K562 (cell line): ENCODE data around the gene MRPL33. TPM values are rescaled to one million over a fixed set of nuclear protein-coding genes. Genes with fewer than 3 reads are reported as not detected.

ENCODE experiments used
- ATAC-seq: fragments of 200-7000 bp; cut with Tn5 transposase; 3 replicates; pipeline ENCODE4 v1.9.1; 2020; ENCODE audit warnings: moderate library complexity
- BruUV-seq: library from RNA; stranded (reverse); fragments of 400-500 nt; replicated peaks from 2 replicates; lab custom pipeline; 2021; lab: Mats Ljungman, UMichigan
- CTCF ChIA-PET: fragments of 300-600 bp; formaldehyde crosslinking; extraction: SDS; loops from one replicate; lab custom pipeline; 2021; ENCODE audit warnings: low intra/inter-chr PET ratio; lab: Yijun Ruan, JAX
- POLR2A ChIA-PET: fragments of 300-600, 350-650 bp; sonication (Branson Sonifier 250); formaldehyde crosslinking; extraction: SDS; loops from one replicate; lab custom pipeline; 2021; ENCODE audit warnings: antibody characterized with exemption, inconsistent platforms; lab: Yijun Ruan, JAX
- DNase-seq, 4 experiments: peaks; one replicate each; pipeline versions ENCODE4 v3.0.0 to v3.0.0-alpha.2; 2011 to 2018; ENCODE audit warnings: low spot score in 3 of 4, mixed read lengths in 3 of 4; ENCODE audit errors: extremely low read depth in 1 of 4
- FAIRE-seq: peaks from 2 replicates; lab custom pipeline; 2011; peaks lifted over from hg19 to GRCh38; lab: Jason Lieb, UNC
- H2AFZ ChIP-seq: 2 replicates; pipeline ENCODE4 v1.6.0; 2011; ENCODE audit warnings: low read depth, low read length, control low read depth, inconsistent platforms
- H3K27ac ChIP-seq: fragments of 200-600 bp; 3 replicates; pipeline ENCODE4 v1.8.0; 2011; ENCODE audit warnings: low read depth, mild to moderate bottlenecking, control low read depth, inconsistent platforms, low read length, moderate library complexity, mixed read lengths; ENCODE audit errors: extremely low read depth
- H3K27me3 ChIP-seq, 2 experiments: fragments of 300-600 bp in 1 of 2; 2 replicates in 1 of 2; 3 replicates in 1 of 2; pipeline versions ENCODE4 v1.6.0 to v1.8.0; 2011; ENCODE audit warnings: inconsistent platforms in 2 of 2, low read length in 2 of 2, mild to moderate bottlenecking in 1 of 2, mixed read lengths in 1 of 2, moderate library complexity in 1 of 2; ENCODE audit not compliant: control insufficient read depth in 2 of 2, insufficient read depth in 2 of 2
- H3K36me3 ChIP-seq: fragments of 300-600 bp; 3 replicates; pipeline ENCODE4 v1.8.0; 2011; ENCODE audit warnings: mild to moderate bottlenecking, low read length, inconsistent platforms; ENCODE audit not compliant: control insufficient read depth, insufficient read depth
- H3K4me1 ChIP-seq, 2 experiments: fragments of 200-600 bp in 1 of 2; replicated peaks in 1 of 2; 2 replicates in 1 of 2; 3 replicates in 1 of 2; pipeline versions ENCODE4 v1.5.1 to v1.8.0; 2011; ENCODE audit warnings: inconsistent platforms in 2 of 2, low read length in 2 of 2, mild to moderate bottlenecking in 1 of 2, mixed read lengths in 1 of 2, moderate library complexity in 1 of 2; ENCODE audit not compliant: control insufficient read depth in 2 of 2, insufficient read depth in 2 of 2
- H3K4me2 ChIP-seq: 2 replicates; pipeline ENCODE4 v1.6.1; 2011; ENCODE audit warnings: low read length, control low read depth, inconsistent platforms, mixed read lengths; ENCODE audit not compliant: insufficient read depth
- H3K4me3 ChIP-seq: fragments of 200-600 bp; sonication (generic), shearing (Covaris generic); 2 replicates; pipeline ENCODE4 v1.5.1; 2016; ENCODE audit warnings: control low read depth, inconsistent platforms
- H3K79me2 ChIP-seq: fragments of 200-600 bp; 3 replicates; pipeline ENCODE4 v1.8.0; 2011; ENCODE audit warnings: low read length, inconsistent platforms; ENCODE audit not compliant: control insufficient read depth, insufficient read depth
- H3K9ac ChIP-seq, 2 experiments: 2 replicates each; pipeline versions ENCODE4 v1.6.0 to v1.6.1; 2011; ENCODE audit warnings: low read depth in 2 of 2, low read length in 2 of 2, control low read depth in 1 of 2, inconsistent platforms in 1 of 2, mild to moderate bottlenecking in 1 of 2, mixed read lengths in 1 of 2; ENCODE audit not compliant: insufficient read depth in 1 of 2
- H3K9me1 ChIP-seq: one replicate; pipeline ENCODE4 v1.6.0; 2011; ENCODE audit warnings: inconsistent platforms, mild to moderate bottlenecking, low read length, moderate library complexity; ENCODE audit not compliant: control insufficient read depth, insufficient read depth
- H3K9me3 ChIP-seq: replicated peaks from 2 replicates; pipeline ENCODE4 v1.5.1; 2011; ENCODE audit warnings: low read depth, low read length, inconsistent platforms; ENCODE audit not compliant: control insufficient read depth, insufficient read depth
- H4K20me1 ChIP-seq: replicated peaks from 2 replicates; pipeline ENCODE4 v1.6.1; 2011; ENCODE audit warnings: low read length, inconsistent platforms, mixed read lengths; ENCODE audit not compliant: control insufficient read depth, insufficient read depth
- BRD9 ChIP-seq: fragments of 450-650 bp; IDR thresholded peaks from 2 replicates; pipeline ENCODE4 v1.6.1; 2018; ENCODE audit warnings: low read depth; ENCODE audit not compliant: partially characterized antibody
- ESRRA ChIP-seq: fragments of 450-650 bp; IDR thresholded peaks from 2 replicates; pipeline ENCODE4 v1.6.1; 2014; ENCODE audit warnings: low read depth, mild to moderate bottlenecking, moderate library complexity, borderline replicate concordance
- ETV6 ChIP-seq, 3 experiments: fragments of 150-350 bp in 1 of 3; sonication (generic) in 1 of 3; formaldehyde crosslinking in 1 of 3; IDR thresholded peaks; 2 replicates each; pipeline versions ENCODE4 v1.6.1 to v1.8.0; 2014 to 2022; ENCODE audit warnings: borderline replicate concordance in 2 of 3, low read depth in 2 of 3, antibody characterized with exemption in 1 of 3, low read length in 1 of 3, mild to moderate bottlenecking in 1 of 3, missing genetic modification reagents in 1 of 3
- FOXO4 ChIP-seq: fragments of 450-650 bp; formaldehyde crosslinking; IDR thresholded peaks from 2 replicates; pipeline ENCODE4 v1.4.0; 2020; ENCODE audit warnings: mild to moderate bottlenecking, moderate library complexity
- GABPB1 ChIP-seq: sonication (generic); formaldehyde crosslinking; IDR thresholded peaks from 2 replicates; pipeline ENCODE4 v1.8.0; 2022; ENCODE audit warnings: mild to moderate bottlenecking, missing genetic modification reagents
- HNRNPH1 ChIP-seq: fragments of 200-400 bp; formaldehyde crosslinking; optimal IDR thresholded peaks from 2 replicates; pipeline ENCODE3; 2017; ENCODE audit warnings: low read depth, mild to moderate bottlenecking, low read length, moderate library complexity
- MCM5 ChIP-seq: fragments of 450-650 bp; IDR thresholded peaks from 2 replicates; pipeline ENCODE4 v1.6.1; 2016; ENCODE audit warnings: low read depth
- MYNN ChIP-seq, 2 experiments: sonication (generic); formaldehyde crosslinking in 1 of 2; IDR thresholded peaks; 2 replicates each; pipeline versions ENCODE4 v1.5.0 to v1.6.1; 2016 to 2020; ENCODE audit warnings: antibody characterized with exemption in 1 of 2, missing genetic modification reagents in 1 of 2
- POLR2AphosphoS2 ChIP-seq: IDR thresholded peaks from 2 replicates; pipeline ENCODE4 v1.6.1; 2012; ENCODE audit warnings: low read length, improper control_type of control experiment
- SAFB ChIP-seq: fragments of 200-400 bp; formaldehyde crosslinking; IDR thresholded peaks from 2 replicates; pipeline ENCODE4 v1.6.1; 2017; ENCODE audit warnings: low read depth, low read length, borderline replicate concordance
- SPI1 ChIP-seq: IDR thresholded peaks from 2 replicates; pipeline ENCODE4 v1.6.1; 2011; ENCODE audit warnings: low read depth, low read length, control low read depth, borderline replicate concordance
- WGBS: fragments of 100-300 bp; shearing (Covaris generic); methylation state at CpG from one replicate; pipeline ENCODE4 v1.1.6; 2016; ENCODE audit warnings: low coverage, mixed read lengths; ENCODE audit not compliant: insufficient coverage; ENCODE audit errors: missing lambda C conversion rate; 5-methylcytosine and 5-hydroxymethylcytosine counted together
- in situ Hi-C: fragments of 300-500 bp; cut with MboI; formaldehyde crosslinking; loops from 4 replicates; pipeline ENCODE4 v1.15.0; 2018; ENCODE audit warnings: inconsistent platforms, mixed read lengths
- intact Hi-C: fragments of 100-400 bp; cut with micrococcal nuclease; formaldehyde crosslinking; loops from 2 replicates; pipeline ENCODE4 v1.14.2; 2022
- polyA plus RNA-seq, 8 experiments: library from polyadenylated mRNA; depleted of rRNA in 4 of 8; stranded (reverse) in 5 of 8; unstranded in 3 of 8; fragments of >200 nt; fragmentation: Nextera tagmentation in 2 of 8; fragmentation: Illumina TruSeq in 1 of 8; extraction: Ambion mirVana in 2 of 8; extraction: Trizol in 1 of 8; gene quantifications; 2 replicates each; pipeline versions ENCODE4 v1.2.1 to v1.2.3, GENCODE V29; 2011 to 2014; ENCODE audit warnings: inconsistent platforms in 1 of 8, missing spikeins in 1 of 8
- total RNA-seq, 7 experiments: library from RNA; depleted of rRNA in 6 of 7; stranded (reverse); fragments of >200 nt in 6 of 7; fragmentation: Illumina TruSeq in 2 of 7; extraction: Trizol in 2 of 7; gene quantifications; 2 replicates each; pipeline versions ENCODE4 v1.2.1 to v1.2.3, GENCODE V29; 2011 to 2021; ENCODE audit warnings: low replicate concordance in 1 of 7

The MRPL33 gene
- total and polyA plus RNA-seq, 9 of the 15 experiments (the other 6 are each of a cell fraction or from before 2014, with no cell fraction given), result 68.3 to 338 (median 226) TPM

GRCh38 chr2:27776097-27776496, 4.6 kb downstream of the MRPL33 start:
- ChIA-PET CTCF (no interaction called here), POLR2A (interaction anchor here (1.6 kb wide), 1 partner anchor 12 kb away, joined by 4 read pairs; no protein-coding TSS in a partner anchor)
- H3K4me1 ChIP-seq, result peaks cover 0 to 8% of the 10 kb centered on the region in 2 experiments; a peak in 1 of 5 replicates
- WGBS, result 92% methylated on average over 8 of the region's 8 CpGs
- no peak overlapping the region for H2AFZ ChIP-seq
- no peak overlapping the region for H3K9ac ChIP-seq
- H3K4me2 ChIP-seq, result no peak overlapping the region
- H3K27me3 ChIP-seq, result no peaks in the 10 kb centered on the region
- DNase-seq, result no peak
- H3K9me3 ChIP-seq, result no peaks in the 10 kb centered on the region
- ATAC-seq, result no peak
- in situ Hi-C loops, result no loop called here
- TF ChIP-seq ETV6 (IDR thresholded peaks at IDR 0.05; ENCODE audit: borderline replicate concordance in 1 of 2, low read depth in 2 of 2, low read length in 1 of 2) (no peak), ETV6 (CRISPR knock-in tag; IDR thresholded peaks at IDR 0.05; ENCODE audit: borderline replicate concordance) (no peak)
- H3K9me1 ChIP-seq, result no peaks in the 10 kb centered on the region
- intact Hi-C loops, result no loop called here
- no peak overlapping the region for H3K4me3 ChIP-seq
- H3K27ac ChIP-seq, result no peak overlapping the region
- peaks cover 52% of the 10 kb centered on the region for H3K79me2 ChIP-seq
- BruUV-seq, result no TSS peak
- H4K20me1 ChIP-seq, result no peaks in the 10 kb centered on the region; the same call in 1 of the 2 replicates
- FAIRE-seq, result no peak
- H3K36me3 ChIP-seq, result peaks cover 68% of the 10 kb centered on the region; the same call in 2 of the 3 replicates

DNA sequence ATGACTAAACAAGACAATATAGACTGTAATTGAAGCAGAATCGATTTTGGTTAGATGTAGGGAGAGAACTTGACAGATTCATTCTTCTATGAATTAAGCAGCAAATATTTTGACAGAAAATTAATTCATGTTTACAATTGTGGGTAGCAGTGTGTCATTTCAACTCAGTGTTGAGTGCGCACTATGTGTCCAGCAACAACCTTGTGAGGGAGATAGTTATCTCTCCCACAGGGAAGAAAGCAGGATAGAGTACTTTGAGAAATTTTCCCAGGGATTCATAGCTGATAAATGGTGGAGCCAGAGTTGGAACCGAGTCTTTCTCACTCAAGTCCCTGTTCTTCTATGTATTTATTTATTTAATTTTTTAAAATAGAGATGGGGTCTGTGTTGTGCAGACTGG, 5.2 kb downstream of the MRPL33 start:
- WGBS, result 83% methylated on average over 3 of the region's 3 CpGs
- DNase-seq (no peak), FAIRE-seq (no peak), ATAC-seq (no peak)
- H3K36me3 ChIP-seq, result peaks cover 68% of the 10 kb centered on the region; the same call in 2 of the 3 replicates
- in situ Hi-C loops, result no loop called here
- no peaks in the 10 kb centered on the region for H3K27me3 ChIP-seq
- H2AFZ ChIP-seq, result no peak overlapping the region
- H3K27ac ChIP-seq, result no peak overlapping the region
- BruUV-seq, result no TSS peak
- H3K9me1 ChIP-seq, result no peaks in the 10 kb centered on the region
- CTCF ChIA-PET, result no interaction called here
- H4K20me1 ChIP-seq, result no peaks in the 10 kb centered on the region; the same call in 1 of the 2 replicates
- peaks cover 0 to 8% of the 10 kb centered on the region in 2 experiments; a peak in 1 of 5 replicates for H3K4me1 ChIP-seq
- H3K4me2 ChIP-seq, result no peak overlapping the region
- peaks cover 50% of the 10 kb centered on the region for H3K79me2 ChIP-seq
- TF ChIP-seq SPI1, result no peak
- no peak for TF ChIP-seq GABPB1 (CRISPR knock-in tag)
- no peak for TF ChIP-seq MYNN (IDR thresholded peaks at IDR 0.05)
- TF ChIP-seq MYNN (CRISPR knock-in tag; IDR thresholded peaks at IDR 0.05), result no peak
- no peak for TF ChIP-seq FOXO4 (CRISPR knock-in tag)
- TF ChIP-seq HNRNPH1, result no peak
- no peak for TF ChIP-seq MCM5
- no peak for TF ChIP-seq BRD9
- no peak for TF ChIP-seq POLR2AphosphoS2
- TF ChIP-seq ESRRA, result no peak
- no peak for TF ChIP-seq SAFB
- no peak overlapping the region for H3K9ac ChIP-seq
- POLR2A ChIA-PET, result interaction anchor here (1.6 kb wide), 1 partner anchor 12 kb away, joined by 4 read pairs; no protein-coding TSS in a partner anchor
- H3K4me3 ChIP-seq, result no peak overlapping the region
- no peaks in the 10 kb centered on the region for H3K9me3 ChIP-seq
- intact Hi-C loops, result no loop called here
